GM12878 (cell line): ENCODE results near the gene PHACTR3.

Source experiments
- ATF7 ChIP-seq: fragments of 450-650 bp; IDR thresholded peaks from 2 replicates; pipeline ENCODE4 v1.6.1; 2016; ENCODE audit warnings: low read depth, mild to moderate bottlenecking
- BMI1 ChIP-seq: fragments of 450-650 bp; IDR thresholded peaks from 2 replicates; pipeline ENCODE4 v1.6.1; 2016; ENCODE audit warnings: mild to moderate bottlenecking, moderate library complexity, borderline replicate concordance
- BRCA1 ChIP-seq: IDR thresholded peaks from 2 replicates; pipeline ENCODE4 v1.6.1; 2011; ENCODE audit warnings: low read depth, low read length, improper control_type of control experiment
- EP300 ChIP-seq, 2 experiments: fragments of 150-350 bp in 1 of 2; IDR thresholded peaks; 2 replicates each; pipeline ENCODE4 v1.6.1; 2011 to 2012; ENCODE audit warnings: low read depth in 2 of 2, low read length in 2 of 2, borderline replicate concordance in 1 of 2, improper control_type of control experiment in 1 of 2, inconsistent platforms in 1 of 2; ENCODE audit not compliant: control insufficient read depth in 1 of 2
- FOS ChIP-seq: IDR thresholded peaks from 3 replicates; pipeline ENCODE4 v1.6.1; 2011; ENCODE audit warnings: borderline replicate concordance; ENCODE audit not compliant: insufficient read length; ENCODE audit errors: extremely low read depth
- HCFC1 ChIP-seq: fragments of 150-350 bp; IDR thresholded peaks from 2 replicates; pipeline ENCODE4 v1.6.1; 2014; ENCODE audit warnings: low read length
- JUND ChIP-seq: IDR thresholded peaks from 2 replicates; pipeline ENCODE4 v1.6.1; 2012; ENCODE audit warnings: low read depth, mild to moderate bottlenecking, low read length, improper control_type of control experiment, moderate library complexity
- POLR2A ChIP-seq: IDR thresholded peaks from 2 replicates; pipeline ENCODE4 v1.6.1; 2011; ENCODE audit warnings: low read depth, mild to moderate bottlenecking, low read length
- POLR2AphosphoS5 ChIP-seq: IDR thresholded peaks from 2 replicates; pipeline ENCODE4 v1.6.1; 2011; ENCODE audit warnings: mild to moderate bottlenecking, low read length, inconsistent platforms
- RAD21 ChIP-seq: IDR thresholded peaks from 2 replicates; pipeline ENCODE4 v1.6.1; 2011; ENCODE audit warnings: mild to moderate bottlenecking, low read depth, low read length, moderate library complexity; ENCODE audit not compliant: insufficient read depth
- RFX5 ChIP-seq: IDR thresholded peaks from 2 replicates; pipeline ENCODE4 v1.6.1; 2011; ENCODE audit warnings: low read depth, low read length, improper control_type of control experiment
- SP1 ChIP-seq: IDR thresholded peaks from one replicate; pipeline ENCODE4 v1.6.1; 2011; ENCODE audit warnings: low read depth, low read length
- TF ChIP-seq, protein P1 (sequence below), 3 experiments: IDR thresholded peaks in 2 of 3; conservative IDR thresholded peaks in 1 of 3; 2 replicates each; pipeline ENCODE4 v1.5.1; 2011; ENCODE audit warnings: low read depth in 3 of 3, low read length in 3 of 3, mild to moderate bottlenecking in 3 of 3, control low read depth in 2 of 3, moderate library complexity in 2 of 3, inconsistent platforms in 1 of 3, mixed read lengths in 1 of 3; ENCODE audit not compliant: control insufficient read depth in 2 of 3, insufficient read depth in 1 of 3; ENCODE audit errors: extremely low read depth in 1 of 3

DNA sequence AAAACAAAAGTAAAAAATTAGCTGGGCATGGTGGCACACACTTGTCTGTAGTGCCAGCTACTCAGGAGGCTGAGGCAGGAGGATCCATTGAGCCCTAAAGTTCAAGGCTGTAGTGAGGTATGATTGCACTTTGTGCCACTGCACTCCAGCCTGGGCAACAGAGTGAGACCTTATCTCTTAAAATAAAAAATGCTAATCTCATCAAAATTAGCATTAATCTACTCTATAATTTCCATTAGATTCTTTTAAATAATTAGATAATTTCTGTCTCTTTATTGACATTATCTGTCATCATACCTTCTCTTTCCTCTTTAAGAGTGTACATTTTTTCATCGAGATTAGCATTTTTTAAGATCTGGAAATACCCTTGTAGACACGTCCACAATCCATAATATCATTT lies 48.0 kb downstream of the PHACTR3 start:
- TF ChIP-seq BMI1 = no peak
- TF ChIP-seq, protein P1, sequence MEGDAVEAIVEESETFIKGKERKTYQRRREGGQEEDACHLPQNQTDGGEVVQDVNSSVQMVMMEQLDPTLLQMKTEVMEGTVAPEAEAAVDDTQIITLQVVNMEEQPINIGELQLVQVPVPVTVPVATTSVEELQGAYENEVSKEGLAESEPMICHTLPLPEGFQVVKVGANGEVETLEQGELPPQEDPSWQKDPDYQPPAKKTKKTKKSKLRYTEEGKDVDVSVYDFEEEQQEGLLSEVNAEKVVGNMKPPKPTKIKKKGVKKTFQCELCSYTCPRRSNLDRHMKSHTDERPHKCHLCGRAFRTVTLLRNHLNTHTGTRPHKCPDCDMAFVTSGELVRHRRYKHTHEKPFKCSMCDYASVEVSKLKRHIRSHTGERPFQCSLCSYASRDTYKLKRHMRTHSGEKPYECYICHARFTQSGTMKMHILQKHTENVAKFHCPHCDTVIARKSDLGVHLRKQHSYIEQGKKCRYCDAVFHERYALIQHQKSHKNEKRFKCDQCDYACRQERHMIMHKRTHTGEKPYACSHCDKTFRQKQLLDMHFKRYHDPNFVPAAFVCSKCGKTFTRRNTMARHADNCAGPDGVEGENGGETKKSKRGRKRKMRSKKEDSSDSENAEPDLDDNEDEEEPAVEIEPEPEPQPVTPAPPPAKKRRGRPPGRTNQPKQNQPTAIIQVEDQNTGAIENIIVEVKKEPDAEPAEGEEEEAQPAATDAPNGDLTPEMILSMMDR (IDR thresholded peaks at IDR 0.05 in 2 of 3, conservative IDR thresholded peaks at IDR 0.05 in 1 of 3; ENCODE audit: control insufficient read depth in 2 of 3, extremely low read depth in 1 of 3, insufficient read depth in 1 of 3, low read depth in 3 of 3, low read length in 3 of 3) = no peak
- no peak for TF ChIP-seq POLR2AphosphoS5
- TF ChIP-seq ATF7 = no peak
- no peak for TF ChIP-seq RFX5
- TF ChIP-seq FOS = no peak
- no peak for TF ChIP-seq RAD21
- no peak for TF ChIP-seq BRCA1
- TF ChIP-seq HCFC1 = no peak
- TF ChIP-seq JUND = no peak
- no peak for TF ChIP-seq SP1
- TF ChIP-seq POLR2A = no peak
- TF ChIP-seq EP300 (IDR thresholded peaks at IDR 0.05; ENCODE audit: borderline replicate concordance in 1 of 2, control insufficient read depth in 1 of 2, low read depth in 2 of 2, low read length in 2 of 2) = no peak
